GM23248 (cell line): ENCODE results near the gene TBX21.

Source experiments
- EZH2 ChIP-seq: fragments of 200-600 bp; sonication (generic); IDR thresholded peaks from 2 replicates; pipeline ENCODE4 v1.6.1; 2018; ENCODE audit warnings: antibody characterized with exemption, mild to moderate bottlenecking; ENCODE audit not compliant: insufficient read depth, poor library complexity, severe bottlenecking
- EZH2phosphoT487 ChIP-seq: fragments of 200-600 bp; sonication (generic); IDR thresholded peaks from 2 replicates; pipeline ENCODE4 v1.6.1; 2018; ENCODE audit warnings: antibody characterized with exemption, moderate library complexity, mild to moderate bottlenecking, low read depth; ENCODE audit not compliant: insufficient read depth

DNA sequence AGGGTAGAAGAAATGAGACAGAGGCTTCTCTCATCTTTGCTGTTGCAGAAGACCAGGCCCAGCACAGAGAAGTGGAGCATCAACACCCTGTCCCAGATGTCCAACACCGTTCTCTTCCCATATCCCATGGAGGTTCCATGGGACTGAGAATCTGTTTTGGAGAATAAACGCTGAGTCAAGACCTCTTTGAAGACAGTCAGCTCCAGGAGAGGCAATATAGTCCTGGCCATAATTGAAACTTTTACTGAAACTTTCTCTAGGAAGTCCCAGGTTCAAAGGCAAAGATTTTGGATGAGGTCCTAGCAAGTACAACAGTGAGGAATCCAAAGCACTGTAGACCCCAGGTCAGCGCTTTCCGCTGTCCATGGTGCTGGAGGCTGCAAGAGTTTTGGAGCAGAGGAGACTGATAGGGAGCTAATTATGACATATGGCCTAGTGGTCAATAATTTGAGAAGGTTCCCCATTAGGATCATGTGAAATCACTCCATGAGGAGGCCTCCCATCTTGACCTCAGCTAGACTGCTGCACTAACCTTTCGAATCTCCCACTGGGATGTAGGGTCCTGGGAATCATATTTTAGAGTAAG is 52.6 kb downstream of the TBX21 start:
- TF ChIP-seq EZH2 (no peak), EZH2phosphoT487 (no peak)
